Left kidney (tissue), 1 donor: Measurements from ENCODE around the gene TSPAN14. TPM values are rescaled to one million over a fixed set of nuclear protein-coding genes. Genes with fewer than 3 reads are reported as not detected.

ENCODE experiments used
- polyA plus RNA-seq: library from polyadenylated mRNA; unstranded; fragments of 120-200 nt; gene quantifications from one replicate; pipeline ENCODE4 v1.2.1, GENCODE V29; 2013; ENCODE audit not compliant: insufficient read length

The TSPAN14 gene
- polyA plus RNA-seq, 1 donor, result 81.2 TPM

Other genes with a start within 250 kb of the TSPAN14 start
- gene ANXA11, start 248.8 kb upstream of the TSPAN14 start, polyA plus RNA-seq, result 115 TPM
- gene MAT1A, start 164.7 kb upstream of the TSPAN14 start, polyA plus RNA-seq, result 1.2 TPM
- 0.45 TPM for gene DYDC1, start 97.6 kb upstream of the TSPAN14 start, polyA plus RNA-seq
- gene DYDC2, start 97.5 kb upstream of the TSPAN14 start, polyA plus RNA-seq, result 3.5 TPM
- gene PRXL2A, start 45.8 kb upstream of the TSPAN14 start, polyA plus RNA-seq, result 118 TPM
- gene SH2D4B, start 83.6 kb downstream of the TSPAN14 start, polyA plus RNA-seq, result 0.15 TPM